Mucosa of gallbladder (tissue), 1 donor: ENCODE data around the gene PATL2. TPM values are rescaled to one million over a fixed set of nuclear protein-coding genes. Genes with fewer than 3 reads are reported as not detected.
"Not testable (repeated sequence)": the region's sequence is repeated elsewhere in the genome, so short reads cannot be mapped to it uniquely, and the experiment has no call there.

Source experiments
- DNase-seq: peaks from one replicate; pipeline ENCODE4 v3.0.0-alpha.2; 2020; ENCODE audit warnings: low spot score
- total RNA-seq: library from RNA; stranded (reverse); gene quantifications from one replicate; pipeline ENCODE4 v1.2.1, GENCODE V29; 2021
- donor health status: DM: no; HTN: no; CAD: no.

PATL2 gene
- total RNA-seq, 1 donor from 2014 or later: 2.2 TPM

DNA sequence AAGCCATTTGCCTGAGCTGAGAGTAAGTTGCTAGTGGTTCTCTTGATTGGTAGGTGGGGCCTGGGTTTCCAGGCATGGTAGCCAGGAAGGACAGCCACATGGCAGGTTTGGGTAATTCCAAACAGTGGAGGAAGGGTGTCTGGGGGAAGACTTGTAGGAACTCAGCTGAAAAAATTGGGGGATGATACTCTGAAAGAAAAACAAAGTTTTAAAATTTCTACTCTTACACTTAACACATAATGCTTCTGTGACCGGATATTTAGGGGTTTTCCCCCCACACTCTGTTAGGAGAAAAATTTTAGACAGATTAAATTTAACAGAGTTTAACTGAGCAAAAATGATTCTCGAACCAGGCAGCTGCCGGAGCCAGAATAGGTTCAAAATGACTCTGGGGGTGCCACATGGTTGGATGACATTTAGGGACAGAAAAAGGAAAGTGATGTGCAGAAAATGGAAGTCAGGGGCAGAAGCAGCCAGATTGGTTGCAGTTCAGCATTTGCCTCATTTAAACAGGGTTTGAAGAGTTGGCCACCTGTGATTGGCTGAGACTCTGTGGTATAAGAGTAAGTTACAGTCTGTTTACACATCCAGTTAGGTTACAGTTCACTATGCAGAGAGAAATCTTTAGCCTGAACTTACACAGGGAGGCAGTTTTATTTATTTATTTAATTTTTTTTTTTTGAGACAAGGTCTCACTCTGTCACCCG is 8.3 kb upstream of the PATL2 start:
- no peak for DNase-seq

DNA sequence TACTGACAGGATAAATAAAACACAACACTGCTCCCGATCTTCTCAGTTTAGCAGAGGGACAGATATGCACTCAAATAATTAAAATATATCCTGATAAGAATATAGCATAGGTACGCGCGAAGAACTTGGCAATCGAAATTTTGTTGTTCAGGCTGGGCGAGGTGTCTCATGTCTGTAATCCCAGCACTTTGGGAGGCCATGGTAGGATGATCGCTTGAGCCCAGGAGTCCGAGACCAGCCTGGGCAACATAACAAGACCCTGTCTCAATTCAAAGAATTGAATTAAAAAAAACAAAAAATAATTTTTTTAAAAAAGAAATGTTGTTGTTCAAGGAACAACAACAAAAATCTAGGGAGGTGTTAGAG is 7.8 kb upstream of the PATL2 start:
- no peak for DNase-seq

DNA sequence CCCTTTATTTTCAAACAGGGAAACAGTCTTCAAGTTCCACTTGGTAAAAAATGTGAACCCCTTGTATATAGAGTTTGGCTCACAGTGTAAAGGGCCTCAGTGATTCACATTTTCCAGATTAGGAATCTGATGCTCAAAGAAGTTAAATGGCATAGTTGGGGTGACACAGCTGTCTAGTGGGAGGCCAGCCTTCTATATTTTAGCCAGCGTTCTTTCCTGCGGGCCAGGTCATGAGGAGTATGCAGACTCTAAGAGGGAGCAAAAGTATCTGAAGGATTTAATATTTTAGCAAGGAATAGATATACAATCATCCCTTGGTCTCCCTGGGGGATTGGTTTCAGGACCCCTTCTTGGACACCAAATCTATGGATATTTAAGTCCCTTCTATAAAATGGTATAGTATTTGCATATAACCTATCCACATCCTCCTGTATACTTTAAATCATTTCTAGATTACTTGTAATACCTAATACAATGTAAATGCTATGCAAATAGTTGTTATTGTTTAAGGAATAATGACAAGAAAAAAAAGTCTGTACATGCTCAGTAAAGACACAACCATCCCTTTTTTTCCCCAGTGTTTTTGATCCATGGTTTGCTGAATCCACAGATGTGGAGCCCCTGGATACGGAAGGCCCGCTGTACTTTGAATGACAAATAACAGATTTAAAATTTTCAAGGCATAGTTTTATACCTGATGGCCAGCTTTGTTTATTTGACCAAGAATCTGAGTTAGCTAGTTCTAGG is 7.2 kb upstream of the PATL2 start:
- no peak for DNase-seq

DNA sequence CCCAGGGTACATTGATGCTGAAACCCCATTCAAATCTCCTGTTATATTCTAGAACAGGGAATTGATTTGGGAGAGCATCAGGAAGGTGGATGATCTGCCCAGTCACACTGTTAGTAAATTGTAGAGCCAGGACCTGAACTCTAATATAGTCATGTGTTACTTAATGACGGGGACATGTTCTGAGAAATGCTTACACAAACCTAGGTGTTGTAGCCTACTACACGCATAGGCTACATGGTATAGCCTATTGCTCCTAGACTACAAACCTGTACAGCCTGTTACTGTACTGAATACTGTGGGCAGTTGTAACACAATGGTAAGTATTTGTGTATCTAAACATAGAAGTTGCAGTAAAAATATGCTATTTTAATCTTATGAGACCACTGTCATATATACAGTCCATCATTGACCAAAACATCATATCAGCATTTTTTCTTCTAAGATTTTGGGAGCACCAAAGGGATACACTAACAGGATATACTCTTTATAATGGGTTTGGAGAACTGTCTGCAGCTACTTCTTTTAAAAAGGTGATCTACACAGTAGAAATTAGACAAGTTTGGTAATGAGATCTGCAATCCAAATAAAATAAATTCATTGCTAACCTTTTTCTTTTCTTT is 6.0 kb upstream of the PATL2 start:
- no peak for DNase-seq

DNA sequence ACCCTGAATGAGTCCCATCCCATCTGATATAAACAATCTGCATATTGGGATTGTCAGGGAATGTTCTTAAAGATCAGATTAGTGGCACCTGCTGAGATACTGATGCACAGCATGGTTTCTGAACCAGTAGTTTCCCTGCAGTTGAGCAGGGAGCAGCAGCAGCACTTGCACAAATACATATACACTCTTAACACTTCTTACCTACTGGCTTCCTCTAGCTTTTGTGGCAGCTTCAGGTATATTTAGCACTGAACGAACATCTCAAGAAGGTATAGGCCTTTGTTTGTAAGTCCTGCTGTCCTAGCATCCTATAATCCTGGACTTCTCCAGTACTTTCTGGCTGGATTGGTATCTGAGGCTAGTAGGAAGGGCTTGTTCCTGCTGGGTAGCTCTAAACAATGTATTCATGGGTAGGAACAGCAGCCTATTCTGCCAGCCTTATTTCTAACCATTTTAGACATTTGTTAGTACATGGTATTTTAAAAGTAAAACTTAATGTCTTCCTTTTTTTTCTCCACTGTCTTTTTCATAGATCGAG is 4.7 kb upstream of the PATL2 start:
- no peak for DNase-seq

DNA sequence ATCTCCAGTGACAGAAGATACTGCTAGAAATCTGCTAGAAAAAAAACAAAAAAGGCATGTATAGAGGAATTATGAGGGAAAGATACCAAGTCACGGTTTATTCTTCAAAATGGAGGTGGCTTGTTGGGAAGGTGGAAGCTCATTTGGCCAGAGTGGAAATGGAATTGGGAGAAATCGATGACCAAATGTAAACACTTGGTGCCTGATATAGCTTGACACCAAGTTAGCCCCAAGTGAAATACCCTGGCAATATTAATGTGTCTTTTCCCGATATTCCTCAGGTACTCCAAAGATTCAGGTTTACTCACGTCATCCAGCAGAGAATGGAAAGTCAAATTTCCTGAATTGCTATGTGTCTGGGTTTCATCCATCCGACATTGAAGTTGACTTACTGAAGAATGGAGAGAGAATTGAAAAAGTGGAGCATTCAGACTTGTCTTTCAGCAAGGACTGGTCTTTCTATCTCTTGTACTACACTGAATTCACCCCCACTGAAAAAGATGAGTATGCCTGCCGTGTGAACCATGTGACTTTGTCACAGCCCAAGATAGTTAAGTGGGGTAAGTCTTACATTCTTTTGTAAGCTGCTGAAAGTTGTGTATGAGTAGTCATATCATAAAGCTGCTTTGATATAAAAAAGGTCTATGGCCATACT is 4.1 kb upstream of the PATL2 start:
- no peak for DNase-seq

DNA sequence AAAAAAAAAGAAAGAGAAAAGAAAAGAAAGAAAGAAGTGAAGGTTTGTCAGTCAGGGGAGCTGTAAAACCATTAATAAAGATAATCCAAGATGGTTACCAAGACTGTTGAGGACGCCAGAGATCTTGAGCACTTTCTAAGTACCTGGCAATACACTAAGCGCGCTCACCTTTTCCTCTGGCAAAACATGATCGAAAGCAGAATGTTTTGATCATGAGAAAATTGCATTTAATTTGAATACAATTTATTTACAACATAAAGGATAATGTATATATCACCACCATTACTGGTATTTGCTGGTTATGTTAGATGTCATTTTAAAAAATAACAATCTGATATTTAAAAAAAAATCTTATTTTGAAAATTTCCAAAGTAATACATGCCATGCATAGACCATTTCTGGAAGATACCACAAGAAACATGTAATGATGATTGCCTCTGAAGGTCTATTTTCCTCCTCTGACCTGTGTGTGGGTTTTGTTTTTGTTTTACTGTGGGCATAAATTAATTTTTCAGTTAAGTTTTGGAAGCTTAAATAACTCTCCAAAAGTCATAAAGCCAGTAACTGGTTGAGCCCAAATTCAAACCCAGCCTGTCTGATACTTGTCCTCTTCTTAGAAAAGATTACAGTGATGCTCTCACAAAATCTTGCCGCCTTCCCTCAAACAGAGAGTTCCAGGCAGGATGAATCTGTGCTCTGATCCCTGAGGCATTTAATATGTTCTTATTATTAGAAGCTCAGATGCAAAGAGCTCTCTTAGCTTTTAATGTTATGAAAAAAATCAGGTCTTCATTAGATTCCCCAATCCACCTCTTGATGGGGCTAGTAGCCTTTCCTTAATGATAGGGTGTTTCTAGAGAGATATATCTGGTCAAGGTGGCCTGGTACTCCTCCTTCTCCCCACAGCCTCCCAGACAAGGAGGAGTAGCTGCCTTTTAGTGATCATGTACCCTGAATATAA is 2.2 kb upstream of the PATL2 start:
- no peak for DNase-seq

DNA sequence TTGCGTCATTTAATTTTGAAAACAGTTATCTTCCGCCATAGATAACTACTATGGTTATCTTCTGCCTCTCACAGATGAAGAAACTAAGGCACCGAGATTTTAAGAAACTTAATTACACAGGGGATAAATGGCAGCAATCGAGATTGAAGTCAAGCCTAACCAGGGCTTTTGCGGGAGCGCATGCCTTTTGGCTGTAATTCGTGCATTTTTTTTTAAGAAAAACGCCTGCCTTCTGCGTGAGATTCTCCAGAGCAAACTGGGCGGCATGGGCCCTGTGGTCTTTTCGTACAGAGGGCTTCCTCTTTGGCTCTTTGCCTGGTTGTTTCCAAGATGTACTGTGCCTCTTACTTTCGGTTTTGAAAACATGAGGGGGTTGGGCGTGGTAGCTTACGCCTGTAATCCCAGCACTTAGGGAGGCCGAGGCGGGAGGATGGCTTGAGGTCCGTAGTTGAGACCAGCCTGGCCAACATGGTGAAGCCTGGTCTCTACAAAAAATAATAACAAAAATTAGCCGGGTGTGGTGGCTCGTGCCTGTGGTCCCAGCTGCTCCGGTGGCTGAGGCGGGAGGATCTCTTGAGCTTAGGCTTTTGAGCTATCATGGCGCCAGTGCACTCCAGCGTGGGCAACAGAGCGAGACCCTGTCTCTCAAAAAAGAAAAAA is 1.4 kb upstream of the PATL2 start:
- DNase-seq: peak; percentile 88

DNA sequence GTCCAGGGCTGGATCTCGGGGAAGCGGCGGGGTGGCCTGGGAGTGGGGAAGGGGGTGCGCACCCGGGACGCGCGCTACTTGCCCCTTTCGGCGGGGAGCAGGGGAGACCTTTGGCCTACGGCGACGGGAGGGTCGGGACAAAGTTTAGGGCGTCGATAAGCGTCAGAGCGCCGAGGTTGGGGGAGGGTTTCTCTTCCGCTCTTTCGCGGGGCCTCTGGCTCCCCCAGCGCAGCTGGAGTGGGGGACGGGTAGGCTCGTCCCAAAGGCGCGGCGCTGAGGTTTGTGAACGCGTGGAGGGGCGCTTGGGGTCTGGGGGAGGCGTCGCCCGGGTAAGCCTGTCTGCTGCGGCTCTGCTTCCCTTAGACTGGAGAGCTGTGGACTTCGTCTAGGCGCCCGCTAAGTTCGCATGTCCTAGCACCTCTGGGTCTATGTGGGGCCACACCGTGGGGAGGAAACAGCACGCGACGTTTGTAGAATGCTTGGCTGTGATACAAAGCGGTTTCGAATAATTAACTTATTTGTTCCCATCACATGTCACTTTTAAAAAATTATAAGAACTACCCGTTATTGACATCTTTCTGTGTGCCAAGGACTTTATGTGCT is 721 bp upstream of the PATL2 start:
- DNase-seq: peak; percentile 54

DNA sequence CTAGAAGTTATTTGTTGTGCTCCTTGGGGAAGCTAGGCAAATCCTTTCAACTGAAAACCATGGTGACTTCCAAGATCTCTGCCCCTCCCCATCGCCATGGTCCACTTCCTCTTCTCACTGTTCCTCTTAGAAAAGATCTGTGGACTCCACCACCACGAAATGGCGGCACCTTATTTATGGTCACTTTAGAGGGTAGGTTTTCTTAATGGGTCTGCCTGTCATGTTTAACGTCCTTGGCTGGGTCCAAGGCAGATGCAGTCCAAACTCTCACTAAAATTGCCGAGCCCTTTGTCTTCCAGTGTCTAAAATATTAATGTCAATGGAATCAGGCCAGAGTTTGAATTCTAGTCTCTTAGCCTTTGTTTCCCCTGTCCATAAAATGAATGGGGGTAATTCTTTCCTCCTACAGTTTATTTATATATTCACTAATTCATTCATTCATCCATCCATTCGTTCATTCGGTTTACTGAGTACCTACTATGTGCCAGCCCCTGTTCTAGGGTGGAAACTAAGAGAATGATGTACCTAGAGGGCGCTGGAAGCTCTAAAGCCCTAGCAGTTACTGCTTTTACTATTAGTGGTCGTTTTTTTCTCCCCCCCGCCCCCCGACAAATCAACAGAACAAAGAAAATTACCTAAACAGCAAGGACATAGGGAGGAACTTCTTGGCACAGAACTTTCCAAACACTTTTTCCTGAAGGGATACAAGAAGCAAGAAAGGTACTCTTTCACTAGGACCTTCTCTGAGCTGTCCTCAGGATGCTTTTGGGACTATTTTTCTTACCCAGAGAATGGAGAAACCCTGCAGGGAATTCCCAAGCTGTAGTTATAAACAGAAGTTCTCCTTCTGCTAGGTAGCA is 657 bp downstream of the PATL2 start:
- DNase-seq: no peak

DNA sequence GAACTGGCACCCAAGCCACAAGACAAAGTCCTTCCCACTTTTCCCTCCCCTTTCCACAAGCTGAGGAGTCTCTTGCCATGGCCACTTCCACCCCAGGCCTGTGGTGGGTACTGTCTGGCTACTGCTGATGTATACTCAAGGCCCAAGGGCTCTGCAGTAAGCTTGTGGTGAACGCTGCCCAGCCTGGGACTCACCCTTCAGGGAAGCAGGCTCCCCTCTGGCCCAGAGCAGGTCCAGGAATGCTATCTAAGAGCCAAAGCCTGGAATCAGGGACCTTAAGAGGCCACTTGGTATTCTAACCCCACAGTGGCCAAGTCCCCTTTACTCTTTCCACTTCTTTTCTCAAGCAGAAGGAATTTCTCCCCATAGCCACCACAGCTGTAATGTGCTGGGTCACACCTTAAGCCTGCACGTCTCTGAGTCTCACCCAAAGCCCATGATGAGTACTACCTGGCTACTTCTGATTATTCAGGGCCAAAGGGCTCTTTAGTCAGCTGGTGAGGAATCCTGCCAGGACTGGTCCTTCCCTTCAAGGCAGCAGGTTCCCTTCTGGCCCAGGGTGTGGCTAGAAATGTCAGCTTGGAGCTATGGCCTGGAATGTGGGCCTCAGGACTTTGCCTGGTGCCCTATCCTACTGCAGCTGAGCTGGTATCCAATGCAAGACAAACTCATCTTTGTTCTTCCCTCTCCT is 4.0 kb downstream of the PATL2 start:
- peak; percentile 84 for DNase-seq

DNA sequence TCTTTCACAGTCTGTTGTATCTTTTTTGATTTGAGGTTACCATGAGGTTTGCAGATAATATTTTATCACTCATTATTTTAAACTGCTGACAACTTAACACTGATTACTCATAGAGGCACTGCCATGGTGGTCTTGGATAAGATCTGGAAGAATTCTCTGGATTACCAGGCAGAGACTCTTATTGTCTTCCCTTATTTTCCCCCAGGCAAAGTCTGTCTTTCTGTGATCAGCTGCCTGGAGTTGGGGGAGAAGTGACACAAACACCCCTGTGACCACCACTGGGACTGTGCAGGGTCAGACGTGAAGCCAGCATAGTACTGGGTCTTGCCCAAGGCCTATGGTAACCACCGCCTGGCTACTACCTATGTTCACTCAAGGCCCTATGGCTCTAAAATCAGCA is 4.7 kb downstream of the PATL2 start:
- no peak for DNase-seq

DNA sequence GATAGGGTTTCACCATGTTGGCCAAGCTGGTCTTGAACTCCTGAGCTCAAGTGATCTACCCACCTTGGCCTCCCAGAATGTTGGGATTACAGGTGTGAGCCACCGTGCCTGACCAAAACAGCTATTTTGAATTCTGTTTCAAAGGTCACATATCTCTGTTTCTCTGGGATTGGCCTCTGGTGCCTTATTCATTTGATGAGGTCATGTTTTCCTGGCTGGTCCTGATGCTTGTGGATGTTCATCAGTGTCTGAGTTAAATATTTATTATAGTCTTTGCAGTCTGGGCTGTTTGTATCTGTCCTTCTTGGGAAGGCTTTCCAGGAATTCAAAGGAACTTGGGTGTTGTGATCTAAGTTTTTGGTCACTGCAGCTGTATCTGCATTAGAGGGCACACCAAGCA is 5.1 kb downstream of the PATL2 start:
- DNase-seq: no peak

DNA sequence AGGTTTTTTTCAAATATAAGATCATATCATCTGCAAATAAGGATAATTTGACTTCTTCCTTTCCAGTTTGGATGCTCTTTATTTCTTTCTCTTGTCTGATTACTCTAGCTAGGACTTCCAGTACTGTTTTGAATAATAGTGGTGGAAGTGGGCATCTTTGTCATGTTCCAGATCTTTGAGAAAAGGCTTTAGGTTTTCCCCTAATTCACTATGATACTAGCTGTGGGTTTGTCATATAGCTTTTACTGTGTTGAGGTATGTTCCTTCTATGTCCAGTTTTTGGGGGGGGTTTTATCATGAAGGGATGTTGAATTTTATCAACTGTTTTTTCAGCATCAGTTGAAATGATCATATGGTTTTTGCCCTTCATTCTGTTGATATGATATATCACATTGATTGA is 10.4 kb downstream of the PATL2 start:
- not testable (repeated sequence) for DNase-seq

DNA sequence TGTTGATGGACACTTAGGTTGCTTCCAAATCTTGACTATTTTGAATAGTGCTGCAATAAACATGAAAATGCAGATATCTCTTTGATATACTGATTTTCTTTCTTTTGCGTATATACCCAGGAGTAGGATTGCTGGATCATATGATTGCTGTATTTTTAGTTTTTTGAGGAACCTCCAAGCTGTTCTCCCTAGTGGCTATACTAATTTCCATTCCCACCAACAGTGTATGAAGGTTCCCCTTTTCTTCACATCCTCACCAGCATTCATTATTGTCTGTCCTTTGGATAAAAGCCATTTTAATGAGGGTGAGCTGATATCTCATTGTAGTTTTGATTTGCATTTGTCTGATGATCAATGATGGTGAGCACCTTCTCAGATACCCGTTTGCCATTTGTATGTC is 12.5 kb downstream of the PATL2 start:
- DNase-seq: no peak

DNA sequence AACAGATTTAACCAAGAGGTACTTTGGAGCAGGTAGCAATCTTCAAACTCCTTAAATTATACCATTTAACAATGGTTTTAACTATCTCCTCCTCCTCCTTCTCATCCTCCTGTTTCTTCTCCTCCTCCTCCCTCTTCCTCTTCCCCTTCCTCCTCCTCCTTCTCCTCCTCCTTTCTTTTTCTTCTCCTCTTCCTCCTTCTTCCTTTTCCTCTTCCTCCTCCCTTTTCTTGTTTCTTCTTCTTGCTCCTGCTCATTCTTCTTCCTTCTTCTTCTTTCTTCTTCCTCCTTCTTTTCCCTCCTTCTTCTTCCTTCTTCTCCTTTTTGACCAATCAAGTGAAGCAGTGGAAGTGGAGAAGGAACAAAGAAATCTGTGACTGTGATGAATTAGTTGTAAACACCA is 14.1 kb downstream of the PATL2 start:
- no peak for DNase-seq

DNA sequence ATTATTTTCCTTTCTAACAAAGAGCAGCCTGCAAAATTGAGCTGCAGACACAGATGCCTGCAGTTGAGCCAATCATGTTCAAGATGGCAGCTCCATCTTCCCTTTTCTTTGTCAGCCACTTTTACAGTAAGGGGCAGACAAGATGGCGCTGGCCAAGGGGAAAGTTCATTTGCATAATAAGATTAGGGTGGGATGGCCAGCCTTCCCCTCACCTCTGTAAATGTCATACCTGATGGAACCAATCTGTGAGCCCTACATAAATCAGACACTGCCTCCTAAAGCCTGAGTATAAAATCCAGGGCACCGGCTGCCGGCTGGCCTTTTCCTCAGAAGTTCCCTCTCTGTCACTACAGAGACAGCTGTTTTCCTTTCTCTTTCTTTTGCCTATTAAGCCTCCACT is 15.8 kb downstream of the PATL2 start:
- DNase-seq: no peak

DNA sequence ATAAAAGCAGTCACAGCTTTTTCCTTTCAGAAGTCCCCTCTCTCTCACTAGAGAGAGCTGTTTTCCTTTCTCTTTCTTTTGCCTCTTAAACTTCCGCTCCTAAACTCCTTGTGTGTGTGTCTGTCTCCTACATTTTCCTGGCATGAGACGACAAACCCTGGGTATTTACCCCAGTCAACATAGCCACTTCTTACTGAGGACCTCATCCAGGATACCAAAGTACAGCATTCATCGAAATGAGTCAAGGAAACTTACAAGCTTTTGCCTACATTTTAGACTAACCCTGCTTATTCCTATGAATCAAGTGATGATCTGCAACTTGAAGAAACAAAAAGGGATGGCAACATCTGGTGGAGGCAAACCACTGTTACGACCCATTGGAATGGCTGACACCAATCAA is 16.7 kb downstream of the PATL2 start:
- DNase-seq: no peak

DNA sequence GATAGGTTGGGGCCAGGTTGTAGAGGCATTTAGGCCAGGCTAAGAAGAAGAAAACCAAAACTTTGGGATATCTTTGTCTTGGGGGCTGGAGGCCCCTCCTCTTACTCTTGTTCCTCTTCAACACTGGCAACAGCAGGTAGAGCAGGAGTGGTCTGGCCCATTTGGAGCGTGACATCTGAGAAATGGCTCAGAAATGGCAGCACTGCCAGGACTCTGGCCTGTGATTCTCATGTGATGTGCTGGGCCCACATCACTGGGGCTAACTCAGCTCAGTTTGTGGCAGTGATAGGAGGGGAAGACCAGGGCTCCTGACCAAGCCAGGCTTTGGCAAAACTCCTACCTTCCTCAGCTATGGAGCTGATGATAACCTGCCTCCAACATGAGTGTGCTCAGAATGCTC is 18.5 kb downstream of the PATL2 start:
- DNase-seq: no peak
